Osteoblast (primary cell): ENCODE measurements around the gene HMCES. TPM values are rescaled to one million over a fixed set of nuclear protein-coding genes. Genes with fewer than 3 reads are reported as not detected.
A peak's percentile ranks its signal among the peaks of the same experiment; 100 is the strongest.

Experiments used
- DNase-seq: peaks from one replicate; pipeline ENCODE4 v3.0.0; 2011; ENCODE audit warnings: low spot score, mixed read lengths; ENCODE audit not compliant: insufficient read length; ENCODE audit errors: missing footprints
- H2AFZ ChIP-seq: 2 replicates; pipeline ENCODE4 v1.6.0; 2011; ENCODE audit warnings: mild to moderate bottlenecking, low read length
- H3K27ac ChIP-seq: 2 replicates; pipeline ENCODE4 v1.5.1; 2011; ENCODE audit warnings: mild to moderate bottlenecking, low read depth, low read length, moderate library complexity
- H3K27me3 ChIP-seq: 2 replicates; pipeline ENCODE4 v1.6.0; 2012; ENCODE audit warnings: mild to moderate bottlenecking, control low read depth, inconsistent platforms, low read length, moderate library complexity; ENCODE audit not compliant: insufficient read depth
- H3K36me3 ChIP-seq: 2 replicates; pipeline ENCODE4 v1.5.1; 2011; ENCODE audit warnings: mild to moderate bottlenecking, low read length, control low read depth, moderate library complexity; ENCODE audit not compliant: insufficient read depth
- H3K4me1 ChIP-seq: 2 replicates; pipeline ENCODE4 v1.5.1; 2011; ENCODE audit warnings: mild to moderate bottlenecking, low read length, control low read depth, moderate library complexity; ENCODE audit not compliant: insufficient read depth
- H3K4me2 ChIP-seq: 2 replicates; pipeline ENCODE4 v1.6.0; 2011; ENCODE audit warnings: mild to moderate bottlenecking, low read length; ENCODE audit not compliant: insufficient read depth
- H3K4me3 ChIP-seq: fragments of 200-600 bp; sonication (generic); 3 replicates; pipeline ENCODE4 v1.5.1; 2012; ENCODE audit warnings: mild to moderate bottlenecking, low read length, inconsistent platforms; ENCODE audit not compliant: insufficient read depth
- H3K79me2 ChIP-seq: 2 replicates; pipeline ENCODE4 v1.6.0; 2012; ENCODE audit warnings: mild to moderate bottlenecking, low read length, control low read depth, inconsistent platforms; ENCODE audit not compliant: insufficient read depth
- H3K9me3 ChIP-seq: 2 replicates; pipeline ENCODE4 v1.5.1; 2011; ENCODE audit warnings: low read depth, low read length, control low read depth
- H4K20me1 ChIP-seq: 2 replicates; pipeline ENCODE4 v1.6.0; 2012; ENCODE audit warnings: mild to moderate bottlenecking, low read length, control low read depth; ENCODE audit not compliant: insufficient read depth
- total RNA-seq: library from RNA; depleted of rRNA; stranded (reverse); fragments of >200 nt; gene quantifications from 2 replicates; pipeline ENCODE4 v1.2.3, GENCODE V29; 2012
- TF ChIP-seq, protein P1 (sequence below): IDR thresholded peaks from 2 replicates; pipeline ENCODE4 v1.5.1; 2011; ENCODE audit warnings: mild to moderate bottlenecking, low read depth, low read length, moderate library complexity; ENCODE audit errors: extremely low read depth

The HMCES gene
- total RNA-seq, 1 donor, result 10.5 TPM

DNA sequence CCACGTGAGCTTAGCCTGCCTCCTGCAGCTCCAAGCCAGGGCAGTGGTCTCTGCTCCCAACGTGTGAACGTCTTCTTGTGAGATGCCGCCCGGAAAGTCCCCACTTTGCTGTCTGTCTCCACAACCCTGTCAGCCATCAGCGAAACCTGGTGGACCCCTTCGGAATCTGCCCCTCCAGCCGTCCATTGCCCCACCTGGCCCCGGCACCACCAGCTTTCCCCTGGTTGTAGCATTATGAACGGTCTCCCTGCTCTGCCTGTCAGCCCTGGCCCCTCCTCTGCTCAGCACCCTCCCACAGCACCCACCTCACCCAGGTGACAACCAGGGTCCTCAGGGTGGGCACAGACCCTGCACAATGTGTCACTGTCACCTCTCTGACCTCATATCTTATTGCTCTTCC lies 71.1 kb downstream of the HMCES start:
- Histone ChIP-seq H3K27ac (no peak overlapping the region), H3K4me3 (no peak overlapping the region), H2AFZ (no peak overlapping the region), H3K4me2 (no peak overlapping the region), H3K4me1 (no peaks in the 10 kb centered on the region), H3K27me3 (peaks cover 13% of the 10 kb centered on the region), H4K20me1 (no peaks in the 10 kb centered on the region), H3K36me3 (no peaks in the 10 kb centered on the region), H3K79me2 (no peaks in the 10 kb centered on the region), H3K9me3 (no peaks in the 10 kb centered on the region)
- DNase-seq, result no peak
- TF ChIP-seq, protein P1, sequence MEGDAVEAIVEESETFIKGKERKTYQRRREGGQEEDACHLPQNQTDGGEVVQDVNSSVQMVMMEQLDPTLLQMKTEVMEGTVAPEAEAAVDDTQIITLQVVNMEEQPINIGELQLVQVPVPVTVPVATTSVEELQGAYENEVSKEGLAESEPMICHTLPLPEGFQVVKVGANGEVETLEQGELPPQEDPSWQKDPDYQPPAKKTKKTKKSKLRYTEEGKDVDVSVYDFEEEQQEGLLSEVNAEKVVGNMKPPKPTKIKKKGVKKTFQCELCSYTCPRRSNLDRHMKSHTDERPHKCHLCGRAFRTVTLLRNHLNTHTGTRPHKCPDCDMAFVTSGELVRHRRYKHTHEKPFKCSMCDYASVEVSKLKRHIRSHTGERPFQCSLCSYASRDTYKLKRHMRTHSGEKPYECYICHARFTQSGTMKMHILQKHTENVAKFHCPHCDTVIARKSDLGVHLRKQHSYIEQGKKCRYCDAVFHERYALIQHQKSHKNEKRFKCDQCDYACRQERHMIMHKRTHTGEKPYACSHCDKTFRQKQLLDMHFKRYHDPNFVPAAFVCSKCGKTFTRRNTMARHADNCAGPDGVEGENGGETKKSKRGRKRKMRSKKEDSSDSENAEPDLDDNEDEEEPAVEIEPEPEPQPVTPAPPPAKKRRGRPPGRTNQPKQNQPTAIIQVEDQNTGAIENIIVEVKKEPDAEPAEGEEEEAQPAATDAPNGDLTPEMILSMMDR, result no peak

DNA sequence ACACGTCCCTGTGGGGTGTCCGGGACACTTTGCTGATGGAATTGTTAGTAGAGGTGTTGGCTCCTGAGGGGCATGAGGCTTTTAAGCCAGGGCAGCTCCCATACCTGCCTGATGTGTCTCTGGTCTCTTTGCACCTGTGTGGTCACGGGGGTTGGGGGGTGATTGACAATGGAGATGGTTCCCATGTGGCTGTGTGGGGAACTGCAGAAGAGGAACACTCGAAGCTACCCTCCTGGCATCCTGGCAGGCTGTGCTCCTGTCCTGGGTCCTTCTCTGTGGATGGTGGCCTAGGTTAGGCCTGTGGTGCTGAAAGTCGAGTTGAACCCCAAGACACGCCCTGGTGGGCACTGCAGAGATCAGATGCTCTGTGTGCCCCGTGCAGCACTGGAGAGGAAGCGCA lies 73.4 kb downstream of the HMCES start:
- Histone ChIP-seq H3K27me3 (peaks cover 2% of the 10 kb centered on the region), H4K20me1 (no peaks in the 10 kb centered on the region), H3K4me1 (no peaks in the 10 kb centered on the region), H3K79me2 (no peaks in the 10 kb centered on the region), H2AFZ (no peak overlapping the region), H3K36me3 (no peaks in the 10 kb centered on the region), H3K27ac (no peak overlapping the region), H3K4me3 (no peak overlapping the region), H3K9me3 (no peaks in the 10 kb centered on the region), H3K4me2 (no peak overlapping the region)
- DNase-seq, result peak; percentile 60
- TF ChIP-seq, protein P1, result peak; percentile 14

DNA sequence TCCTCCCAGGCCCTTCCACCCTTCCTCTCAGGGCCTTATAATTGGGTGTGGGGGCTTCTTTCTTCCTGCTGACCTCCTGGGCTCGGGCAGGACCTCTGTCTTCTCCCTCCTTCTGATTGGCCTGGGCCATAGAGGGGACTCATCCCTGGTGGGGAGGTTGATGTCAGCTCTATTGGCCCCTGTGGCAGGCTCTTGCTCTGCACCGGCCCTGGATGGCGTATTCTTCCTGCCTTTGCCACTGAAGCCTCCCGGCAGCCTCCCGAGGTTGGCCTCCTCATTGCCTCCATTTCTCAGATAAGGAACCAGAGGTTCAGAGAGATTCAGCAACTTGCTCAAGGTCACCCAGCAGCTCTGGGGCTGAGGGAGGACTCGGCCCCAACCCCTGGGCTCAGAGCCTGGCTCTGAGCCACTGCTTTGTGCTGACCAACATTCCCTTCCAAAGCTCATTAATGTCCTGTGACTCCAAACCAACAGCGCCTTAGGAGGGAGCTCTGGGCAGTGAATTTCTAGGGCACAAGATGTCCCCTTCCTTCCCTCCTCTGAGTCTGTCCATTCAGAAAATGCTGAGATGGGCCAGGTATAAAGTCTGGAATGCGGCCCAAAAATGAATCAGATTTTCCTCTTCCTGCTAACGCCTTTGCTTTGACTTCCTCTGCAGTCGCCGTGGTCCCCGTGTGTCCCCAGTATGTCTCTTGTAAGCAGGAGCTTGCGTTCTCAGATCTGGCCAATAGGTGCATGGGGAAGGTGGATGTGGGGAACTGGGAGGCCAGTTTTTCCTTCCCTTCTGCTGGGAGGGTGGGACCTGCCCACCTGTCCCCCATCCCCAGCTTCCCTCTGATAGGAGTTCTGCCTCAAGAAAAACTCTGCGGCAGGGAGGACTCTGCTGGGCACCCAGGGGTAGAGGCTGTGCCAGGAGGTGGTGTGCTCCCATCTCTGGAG lies 74.2 kb downstream of the HMCES start:
- DNase-seq, result peak; percentile 50
- Histone ChIP-seq H3K79me2 (no peaks in the 10 kb centered on the region), H3K27me3 (peaks cover 2% of the 10 kb centered on the region), H3K27ac (no peak overlapping the region), H3K36me3 (no peaks in the 10 kb centered on the region), H3K4me2 (no peak overlapping the region), H4K20me1 (no peaks in the 10 kb centered on the region), H3K4me1 (no peaks in the 10 kb centered on the region), H2AFZ (no peak overlapping the region), H3K9me3 (no peaks in the 10 kb centered on the region), H3K4me3 (no peak overlapping the region)
- TF ChIP-seq, protein P1, result no peak

DNA sequence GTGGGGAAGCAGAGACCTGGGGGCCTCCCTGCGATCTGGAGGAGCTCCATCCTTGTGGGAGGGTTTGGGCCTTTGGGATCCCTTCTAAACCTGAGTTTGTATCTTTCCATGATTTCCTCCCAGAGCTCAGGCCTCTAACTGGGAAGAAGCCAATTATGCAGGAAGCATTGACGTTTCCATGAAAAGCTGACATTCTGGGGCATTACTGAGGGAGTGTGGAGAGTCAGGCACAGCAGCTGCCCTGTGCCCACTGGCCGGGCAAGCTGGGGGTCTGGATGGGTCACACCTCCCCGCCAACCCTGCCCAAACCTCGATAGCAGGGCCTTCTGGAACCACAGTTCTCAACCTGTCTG lies 74.9 kb downstream of the HMCES start:
- H3K4me2 ChIP-seq, result no peak overlapping the region
- H2AFZ ChIP-seq, result no peak overlapping the region
- no peak overlapping the region for H3K27ac ChIP-seq
- H3K27me3 ChIP-seq, result peaks cover 2% of the 10 kb centered on the region
- H4K20me1 ChIP-seq, result no peaks in the 10 kb centered on the region
- no peaks in the 10 kb centered on the region for H3K4me1 ChIP-seq
- no peaks in the 10 kb centered on the region for H3K36me3 ChIP-seq
- H3K4me3 ChIP-seq, result no peak overlapping the region
- H3K9me3 ChIP-seq, result no peaks in the 10 kb centered on the region
- no peaks in the 10 kb centered on the region for H3K79me2 ChIP-seq
- peak; percentile 31 for DNase-seq
- TF ChIP-seq, protein P1, result no peak
